Globus pallidus (tissue), 1 donor: ENCODE results near the gene DKK3.

Source experiments
- DNase-seq: peaks from one replicate; pipeline ENCODE4 v3.0.0-alpha.2; 2015; ENCODE audit warnings: low spot score

DKK3 gene

DNA sequence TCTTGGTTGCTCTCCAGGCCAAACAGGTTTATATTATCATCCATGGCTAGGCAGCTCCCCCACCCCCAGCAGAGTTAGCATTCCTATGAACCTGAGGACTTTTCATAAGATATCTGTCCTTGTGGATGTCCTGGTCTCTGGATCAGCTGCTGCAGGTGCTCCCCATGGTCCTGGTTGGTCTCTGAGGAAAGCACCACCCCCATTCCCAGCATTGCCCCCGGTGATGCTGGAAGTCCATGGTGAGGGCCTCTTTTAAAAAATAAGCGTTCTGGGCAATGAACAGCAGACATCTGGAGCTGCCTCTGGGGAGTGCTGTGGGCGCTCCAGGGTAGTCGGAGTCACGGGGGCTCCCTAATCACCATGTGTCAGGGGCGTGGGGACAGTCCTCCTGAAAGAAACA, 26.6 kb downstream of the DKK3 start:
- no peak for DNase-seq

DNA sequence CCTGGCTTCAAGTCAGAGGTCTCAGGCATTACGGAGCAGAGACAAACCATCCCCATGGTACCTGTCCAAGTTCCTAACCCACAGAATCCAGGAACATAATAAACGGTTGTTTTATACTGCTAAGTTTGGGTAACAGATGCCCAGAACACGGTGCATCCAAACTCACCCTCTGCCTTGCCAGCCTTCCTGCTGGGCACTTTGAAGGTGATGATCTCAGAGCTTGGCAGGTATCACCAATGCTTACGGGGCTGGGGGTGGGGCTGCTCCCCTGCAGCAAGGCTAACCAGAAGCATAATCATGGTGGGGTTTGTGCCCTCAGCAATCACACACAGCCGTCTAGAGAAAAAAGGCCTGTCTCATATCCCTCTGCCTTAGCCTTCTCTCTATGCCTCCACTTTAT, 27.1 kb downstream of the DKK3 start:
- DNase-seq, result no peak

- DNase-seq, result no peak
These were observed 27.6 kb downstream of the DKK3 start for GRCh38 chr11:11980841-11981308.

DNA sequence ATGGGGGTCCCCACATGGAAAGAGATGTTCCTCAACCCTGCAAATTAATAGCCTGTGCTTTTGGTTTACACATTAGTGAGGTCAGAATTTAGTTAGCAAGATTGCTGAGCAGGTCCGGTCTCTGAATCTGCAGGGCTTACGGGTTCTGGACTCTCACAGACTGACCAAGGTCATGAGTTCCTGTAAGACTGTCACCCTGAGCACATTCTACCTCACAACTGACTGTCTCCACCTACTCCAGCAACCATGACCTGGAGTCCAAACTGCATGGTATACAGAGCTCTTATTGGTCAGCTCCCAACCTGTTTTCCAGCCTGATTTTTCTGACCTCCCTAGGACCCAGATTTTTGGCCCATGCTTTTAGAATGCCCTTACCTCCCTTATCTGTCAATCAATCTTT, 28.2 kb downstream of the DKK3 start:
- no peak for DNase-seq

DNA sequence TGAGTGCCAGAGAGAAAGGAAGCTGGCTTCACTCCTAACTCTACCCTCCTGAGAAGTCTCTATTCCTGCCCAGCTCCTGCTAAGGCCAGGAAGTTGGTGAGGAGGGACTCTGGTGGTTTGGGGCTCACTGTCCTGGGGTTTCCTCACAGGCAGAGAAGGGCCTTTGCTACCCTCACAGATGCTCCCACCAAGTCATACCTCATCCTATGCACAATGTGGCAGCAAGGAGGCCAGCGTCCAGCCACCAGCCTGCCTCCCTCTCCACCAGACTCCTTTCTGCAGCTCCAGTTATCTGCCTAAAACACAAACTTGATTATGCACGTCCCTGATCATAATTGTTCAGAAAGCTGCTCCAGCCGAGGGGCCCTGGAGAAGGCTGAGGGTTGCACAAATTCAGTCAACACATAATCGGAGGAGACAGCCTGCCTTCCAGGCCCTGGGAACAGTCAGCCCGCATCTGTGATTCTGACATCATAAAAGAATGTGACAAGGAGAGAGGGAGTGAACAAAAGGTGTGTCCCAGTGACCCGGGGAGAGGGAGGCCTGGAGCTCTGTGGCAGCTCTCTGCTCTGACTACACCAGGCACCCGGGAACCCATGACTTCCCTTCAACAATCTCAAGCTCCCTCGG, 28.8 kb downstream of the DKK3 start:
- DNase-seq, result no peak

GRCh38 chr11:11978792-11979487, 29.5 kb downstream of the DKK3 start:
- DNase-seq, result no peak

DNA sequence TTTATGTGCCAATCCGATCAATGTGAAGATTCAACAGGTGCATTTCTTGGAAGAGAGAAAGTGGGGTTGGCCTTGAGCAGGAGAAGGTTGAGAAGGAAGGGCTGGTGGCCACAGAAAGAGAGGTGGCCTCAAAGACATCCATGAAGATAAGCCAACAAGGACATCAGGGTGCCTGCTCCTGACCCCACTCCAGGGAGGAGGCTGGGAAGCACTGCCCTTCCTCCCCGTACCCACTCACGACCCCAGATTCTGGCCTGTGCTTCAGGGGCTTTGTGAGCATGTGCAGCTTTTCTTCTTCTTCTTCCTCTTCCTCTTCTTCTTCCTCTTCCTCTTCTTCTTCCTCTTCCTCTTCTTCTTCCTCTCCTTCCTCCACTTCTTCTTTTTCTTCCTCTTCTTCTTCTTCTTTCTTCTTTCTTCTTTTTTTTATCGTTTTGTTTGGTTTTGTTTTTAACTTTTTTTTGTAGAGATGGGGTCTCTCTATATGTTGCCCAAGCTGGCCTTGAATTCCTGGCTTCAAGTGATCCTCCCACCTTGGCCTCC, 30.3 kb downstream of the DKK3 start:
- DNase-seq, result no peak

DNA sequence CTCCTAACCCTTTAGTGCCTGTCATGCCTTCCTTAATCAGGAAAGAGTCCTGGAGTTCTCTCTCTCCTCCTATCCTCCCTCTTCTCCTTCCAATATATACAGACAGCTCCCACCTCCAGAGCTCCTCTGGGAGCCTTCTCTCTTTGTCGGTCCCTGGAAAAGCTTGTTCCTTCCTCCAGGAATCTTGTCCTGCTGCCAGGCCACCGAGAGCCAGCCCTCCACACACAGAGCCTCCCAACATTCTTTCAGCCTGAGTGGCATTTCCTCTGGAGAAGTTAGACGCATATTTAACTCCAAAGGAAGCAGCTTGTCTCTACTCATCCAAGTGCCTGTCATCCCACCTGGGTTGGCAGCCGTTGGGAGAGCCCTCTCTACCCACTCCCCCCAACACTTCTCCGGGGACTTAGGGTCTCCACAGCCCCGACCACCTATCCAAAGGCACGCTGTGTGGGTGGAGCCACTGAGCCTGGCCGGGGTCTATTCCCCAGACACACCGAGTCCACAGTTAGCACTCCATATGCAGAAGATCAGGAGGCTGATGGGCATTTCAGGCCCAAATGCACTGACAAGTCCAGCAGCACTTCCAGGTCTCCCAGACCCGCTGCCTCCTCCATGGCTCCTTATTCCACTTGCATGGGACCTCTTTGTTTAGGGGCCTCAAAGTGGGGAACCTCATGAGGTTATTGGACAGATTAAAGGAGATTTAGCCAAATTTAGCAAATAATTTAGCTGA, 31.1 kb downstream of the DKK3 start:
- DNase-seq, result no peak

GRCh38 chr11:11976481-11977127, 31.8 kb downstream of the DKK3 start:
- DNase-seq, result peak; percentile 40

GRCh38 chr11:11975201-11976092, 33.0 kb downstream of the DKK3 start:
- DNase-seq, result no peak

DNA sequence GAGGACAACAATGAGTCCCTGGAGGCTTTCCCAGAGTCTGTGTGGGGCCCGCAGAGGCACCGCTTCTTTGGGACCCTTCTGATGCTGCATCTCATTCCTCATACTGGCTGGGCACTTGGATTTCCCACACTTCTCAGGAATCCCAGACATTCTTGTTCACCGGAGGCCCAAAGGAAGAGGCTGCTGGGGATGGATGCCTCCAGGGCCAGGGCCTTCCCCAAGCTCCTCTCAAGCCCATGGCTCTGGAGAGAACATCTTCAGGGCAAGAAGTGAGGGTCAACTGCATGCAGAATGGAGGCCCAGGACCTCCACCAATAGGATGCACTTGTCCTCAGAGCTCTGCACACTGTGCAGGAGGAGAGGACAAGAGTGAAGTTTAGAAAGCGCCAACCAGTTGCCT, 34.6 kb downstream of the DKK3 start:
- no peak for DNase-seq

DNA sequence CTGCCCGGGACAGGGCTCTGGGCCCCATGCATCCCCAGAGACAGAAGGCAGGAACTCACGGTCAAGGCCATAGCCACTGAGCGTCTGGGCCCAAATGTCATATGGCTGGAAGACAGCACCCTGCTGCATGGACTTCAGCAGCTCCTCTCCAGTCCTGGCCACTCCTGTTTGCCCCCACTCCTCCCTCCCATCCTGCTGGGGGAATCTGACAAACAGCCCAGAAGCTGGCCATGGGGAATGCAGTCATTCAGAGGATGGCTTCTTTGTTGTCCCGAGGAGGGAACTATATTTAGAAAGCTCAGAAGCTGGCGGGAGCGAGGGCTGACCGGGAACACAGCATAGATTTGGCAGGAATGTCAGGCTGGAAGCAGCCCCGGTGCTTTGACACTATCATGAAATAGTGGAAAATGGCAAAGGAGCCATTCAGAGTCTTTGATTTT, 35.0 kb downstream of the DKK3 start:
- peak; percentile 88 for DNase-seq

- DNase-seq, result no peak
These were observed 35.6 kb downstream of the DKK3 start for GRCh38 chr11:11972730-11973341.

DNA sequence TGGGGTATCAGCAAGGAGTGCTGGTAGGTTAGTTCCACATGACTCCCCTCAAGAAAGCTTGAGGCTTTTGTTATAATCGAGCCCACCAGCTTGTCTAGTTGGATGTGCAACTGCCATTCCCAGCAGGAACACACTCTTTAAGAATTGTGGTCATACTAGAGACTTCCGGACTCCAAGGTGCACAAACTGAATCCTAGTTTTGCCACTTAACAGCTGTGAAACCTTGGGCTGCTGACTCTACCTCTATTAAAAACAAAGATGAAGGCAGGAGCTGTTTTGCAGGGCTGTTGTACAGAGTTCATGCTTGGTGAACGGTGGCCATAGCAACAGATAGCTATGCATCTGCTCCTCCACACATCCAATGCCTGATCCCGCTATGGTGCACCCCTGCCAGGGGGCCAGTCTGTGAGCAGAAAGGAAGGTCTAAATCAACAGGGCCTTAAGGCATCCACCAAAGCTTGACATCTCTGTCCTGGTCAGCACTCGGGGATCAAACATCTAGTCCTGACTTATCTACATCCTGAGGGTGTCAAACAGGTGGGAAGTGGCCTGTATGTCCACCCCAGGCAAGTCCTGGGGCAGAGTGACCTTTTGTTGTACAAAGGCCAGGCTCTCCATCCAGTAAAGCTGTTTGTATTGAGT, 36.4 kb downstream of the DKK3 start:
- DNase-seq, result no peak

DNA sequence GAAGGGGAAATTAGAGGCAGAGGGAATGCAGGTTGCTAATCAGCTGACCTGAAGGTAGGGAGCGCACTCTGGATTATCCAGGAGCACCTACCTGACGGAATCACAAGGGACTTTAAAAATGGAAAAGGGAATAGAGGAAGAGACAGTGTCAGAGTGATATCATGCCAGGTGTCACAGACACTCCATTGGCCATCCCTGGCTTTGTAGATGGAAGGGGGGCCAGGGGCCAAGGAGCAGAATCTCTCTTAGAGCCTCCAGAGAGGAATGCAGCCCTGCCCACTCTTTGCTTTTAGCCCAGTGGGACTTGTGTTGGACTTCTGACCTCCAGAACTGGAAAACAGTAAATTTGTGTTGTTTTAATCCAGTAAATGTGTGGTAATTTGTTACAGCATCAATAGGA, 37.9 kb downstream of the DKK3 start:
- DNase-seq, result no peak

DNA sequence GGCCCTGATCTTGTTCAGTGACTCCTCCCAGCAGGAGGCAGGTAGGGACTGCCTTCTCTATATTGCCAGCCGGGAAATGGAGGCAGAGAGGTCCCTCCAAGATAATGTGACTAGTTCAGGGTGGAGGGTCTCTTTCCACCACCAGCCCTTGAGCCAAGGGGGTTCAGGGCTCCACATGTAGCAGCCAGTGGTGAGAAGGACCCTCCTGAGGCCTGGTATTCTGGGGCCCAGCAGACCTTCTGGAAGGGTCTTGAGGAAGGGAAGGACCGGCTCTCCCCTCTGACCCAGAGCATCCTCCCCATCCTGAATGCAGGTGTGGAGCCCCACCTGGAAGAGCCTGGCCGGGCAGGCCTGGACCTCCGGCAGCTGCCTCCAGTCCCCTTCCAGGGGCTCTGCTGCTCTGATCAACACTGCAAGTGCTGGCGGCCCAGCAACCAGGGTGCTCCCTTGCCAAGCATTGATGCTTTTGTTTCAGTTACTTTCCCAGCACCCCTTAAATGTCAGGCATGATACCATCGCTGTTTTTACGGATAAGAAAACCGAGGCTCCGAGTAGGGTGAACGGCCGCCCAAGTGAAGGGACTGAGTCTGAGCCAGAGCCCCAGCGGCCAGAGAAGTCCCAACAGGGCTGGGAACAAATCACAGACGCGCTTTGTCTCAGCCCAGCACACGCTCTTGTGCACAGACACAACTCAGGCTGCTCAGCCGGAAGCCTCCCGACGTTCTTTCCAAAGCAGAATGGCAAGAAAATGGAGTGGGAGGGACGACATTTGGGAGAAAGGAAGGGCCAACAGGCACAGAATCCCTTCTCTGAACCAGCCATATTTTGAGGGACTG, 38.8 kb downstream of the DKK3 start:
- peak; percentile 73 for DNase-seq

DNA sequence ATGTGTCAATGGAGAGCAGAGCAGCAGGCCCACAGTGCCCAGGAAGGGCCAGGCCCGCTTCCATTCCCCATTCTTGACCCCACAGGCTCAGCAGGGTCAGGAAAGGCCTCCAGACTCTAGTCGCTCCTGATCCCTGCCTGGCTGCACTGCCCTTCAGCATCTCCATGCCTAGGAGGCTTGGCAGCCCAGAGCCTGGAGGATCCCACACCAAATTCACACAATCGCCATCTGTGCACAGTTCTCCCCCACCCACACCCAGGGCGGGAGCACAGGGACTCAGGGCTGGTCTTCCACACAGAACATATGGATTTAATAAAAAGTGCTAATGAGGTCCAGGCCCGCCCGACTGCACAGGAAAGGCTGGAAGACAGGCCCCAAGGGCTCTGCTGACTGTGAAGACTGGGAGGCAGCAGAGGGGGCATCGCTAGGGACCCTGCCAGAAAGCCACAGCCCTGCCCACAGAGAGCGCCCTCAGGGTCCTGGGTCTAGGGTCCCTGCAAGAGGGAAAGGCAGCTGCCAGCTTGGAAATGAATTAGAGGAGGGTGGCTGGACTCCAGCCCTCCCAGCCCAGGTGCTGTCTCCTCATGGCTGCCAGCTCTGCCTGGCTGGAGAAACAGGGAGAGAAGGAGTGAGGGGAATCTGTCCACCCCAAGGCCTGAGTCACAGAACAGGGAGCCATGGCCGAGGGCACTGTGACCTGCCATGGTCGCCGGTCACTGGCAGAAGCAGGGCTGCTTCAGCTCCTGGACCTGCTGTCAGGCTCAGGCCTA, 39.7 kb downstream of the DKK3 start:
- DNase-seq, result no peak

GRCh38 chr11:11967669-11968510, 40.5 kb downstream of the DKK3 start:
- DNase-seq, result no peak
